ENCODE data around the gene RERE.

Gene RERE

GRCh38 chr1:8415526-8416278, 401.7 kb downstream of the RERE start:
- DNase-seq, result no peak

GRCh38 chr1:8412183-8412831, 405.1 kb downstream of the RERE start:
- DNase-seq, result no peak

- DNase-seq, result no peak
Observed at GRCh38 chr1:8411803-8412182, 405.6 kb downstream of the RERE start.

GRCh38 chr1:8410791-8411190, 406.6 kb downstream of the RERE start:
- no peak for DNase-seq

GRCh38 chr1:8409606-8410005, 407.8 kb downstream of the RERE start:
- DNase-seq, result no peak

GRCh38 chr1:8409106-8409505, 408.3 kb downstream of the RERE start:
- no peak for DNase-seq

- no peak for DNase-seq
Observed at GRCh38 chr1:8408151-8408839, 409.1 kb downstream of the RERE start.

- no peak for DNase-seq
Observed at GRCh38 chr1:8407652-8408051, 409.8 kb downstream of the RERE start.

GRCh38 chr1:8406960-8407359, 410.5 kb downstream of the RERE start:
- no peak for DNase-seq

- DNase-seq, result no peak
Observed at GRCh38 chr1:8406011-8406410, 411.4 kb downstream of the RERE start.

- DNase-seq, result no peak
Observed at GRCh38 chr1:8404460-8405370, 412.7 kb downstream of the RERE start.

GRCh38 chr1:8402109-8402710, 415.2 kb downstream of the RERE start:
- no peak for DNase-seq

- no peak for DNase-seq
Observed at GRCh38 chr1:8398677-8399076, 418.8 kb downstream of the RERE start.

GRCh38 chr1:8398086-8398485, 419.4 kb downstream of the RERE start:
- DNase-seq, result no peak

GRCh38 chr1:8397511-8397910, 419.9 kb downstream of the RERE start:
- no peak for DNase-seq

- DNase-seq, result no peak
Observed at GRCh38 chr1:8396786-8397406, 420.5 kb downstream of the RERE start.

GRCh38 chr1:8396083-8396785, 421.2 kb downstream of the RERE start:
- DNase-seq, result no peak

- DNase-seq, result no peak
Observed at GRCh38 chr1:8395433-8395866, 422.0 kb downstream of the RERE start.

- no peak for DNase-seq
Observed at GRCh38 chr1:8394456-8395321, 422.8 kb downstream of the RERE start.

- no peak for DNase-seq
Observed at GRCh38 chr1:8392522-8392921, 424.9 kb downstream of the RERE start.

Measured in NK-92 treated with Interleukin-12 subunit alpha and Interleukin-12 subunit beta, amount 100 ng/mL, for 24 hours (cell line).